Peyer's patch (tissue), 4 donors: ENCODE data around the gene PSMB9.

ENCODE experiments used
- CTCF ChIP-seq, 6 experiments: fragments of 450-650 bp in 4 of 6; fragments of 200-600 bp in 2 of 6; sonication (generic) in 1 of 6; IDR thresholded peaks; one replicate each; pipeline ENCODE4 v1.5.1; 2017 to 2019; ENCODE audit warnings: antibody characterized with exemption in 6 of 6, mild to moderate bottlenecking in 3 of 6, moderate library complexity in 1 of 6
- POLR2A ChIP-seq, 2 donors: fragments of 450-650 bp; IDR thresholded peaks; one replicate each; pipeline ENCODE4 v1.5.1; 2017; ENCODE audit warnings: antibody characterized with exemption in 2 of 2, mild to moderate bottlenecking in 2 of 2, moderate library complexity in 2 of 2

GRCh38 chr6:32835167-32835893 is 18.7 kb upstream of the PSMB9 start:
- TF ChIP-seq CTCF (IDR thresholded peaks at IDR 0.05), result no peak
- TF ChIP-seq POLR2A (IDR thresholded peaks at IDR 0.05), result no peak
